WTC11 (cell line): ENCODE results near the gene CORO1C. TPM values are rescaled to one million over a fixed set of nuclear protein-coding genes. Genes with fewer than 3 reads are reported as not detected.

Source experiments
- ATAC-seq: fragments of 200-7000 bp; cut with Tn5 transposase; 2 replicates; pipeline ENCODE4 v1.10.0; 2021; ENCODE audit warnings: mild to moderate bottlenecking, moderate library complexity
- CTCF ChIA-PET: fragments of 300-600 bp; sonication (Branson Sonifier 250); formaldehyde crosslinking; loops from one replicate; lab custom pipeline; 2021; ENCODE audit warnings: antibody characterized with exemption; lab: Charles Lee
- POLR2A ChIA-PET: fragments of 350-600 bp; sonication (Branson Sonifier 250); formaldehyde crosslinking; loops from one replicate; lab custom pipeline; 2021; ENCODE audit warnings: antibody characterized with exemption; lab: Charles Lee
- DNase-seq: peaks from one replicate; pipeline ENCODE4 v3.0.0; 2021; ENCODE audit warnings: low spot score
- H3K27ac Mint-ChIP-seq: 2 replicates; pipeline ENCODE4 v1.8.0; 2021; ENCODE audit warnings: mixed read lengths
- H3K27me3 Mint-ChIP-seq: 2 replicates; pipeline ENCODE4 v1.8.0; 2021; ENCODE audit warnings: low read depth, mild to moderate bottlenecking, moderate library complexity, mixed read lengths
- H3K36me3 Mint-ChIP-seq: 2 replicates; pipeline ENCODE4 v1.8.0; 2021; ENCODE audit warnings: mixed read lengths
- H3K4me1 Mint-ChIP-seq: 2 replicates; pipeline ENCODE4 v1.8.0; 2022; ENCODE audit warnings: mixed read lengths
- H3K4me3 Mint-ChIP-seq: 2 replicates; pipeline ENCODE4 v1.8.0; 2021; ENCODE audit warnings: mild to moderate bottlenecking, moderate library complexity, mixed read lengths
- H3K9me3 Mint-ChIP-seq: 2 replicates; pipeline ENCODE4 v1.8.0; 2021; ENCODE audit warnings: mixed read lengths
- AFF4 ChIP-seq: sonication (generic); formaldehyde crosslinking; IDR thresholded peaks from 2 replicates; pipeline ENCODE4 v1.8.1; 2023; ENCODE audit warnings: mild to moderate bottlenecking, missing genetic modification reagents, borderline replicate concordance
- FOXK1 ChIP-seq: sonication (generic); formaldehyde crosslinking; IDR thresholded peaks from 2 replicates; pipeline ENCODE4 v1.8.0; 2022; ENCODE audit warnings: mild to moderate bottlenecking, moderate library complexity, missing genetic modification reagents
- GRHL2 ChIP-seq: fragments of 250-450 bp; sonication (Bioruptor Pico); IDR thresholded peaks from 2 replicates; pipeline ENCODE4 v1.8.0; 2022; ENCODE audit warnings: mild to moderate bottlenecking, moderate library complexity; ENCODE audit not compliant: insufficient replicate concordance, severe bottlenecking
- IRF1 ChIP-seq: sonication (generic); formaldehyde crosslinking; IDR thresholded peaks from 2 replicates; pipeline ENCODE4 v1.8.0; 2023; ENCODE audit warnings: missing genetic modification reagents
- MYBL2 ChIP-seq: sonication (generic); formaldehyde crosslinking; IDR thresholded peaks from 2 replicates; pipeline ENCODE4 v1.8.1; 2023; ENCODE audit warnings: mild to moderate bottlenecking, moderate library complexity, missing genetic modification reagents
- PREB ChIP-seq: sonication (generic); formaldehyde crosslinking; IDR thresholded peaks from 2 replicates; pipeline ENCODE4 v1.8.1; 2022; ENCODE audit warnings: mild to moderate bottlenecking, missing genetic modification reagents, moderate library complexity, borderline replicate concordance
- SP1 ChIP-seq: sonication (generic); formaldehyde crosslinking; conservative IDR thresholded peaks from 2 replicates; pipeline ENCODE4 v1.8.1; 2022; ENCODE audit warnings: missing genetic modification reagents
- STAT6 ChIP-seq: sonication (generic); formaldehyde crosslinking; conservative IDR thresholded peaks from 2 replicates; pipeline ENCODE4 v1.8.1; 2023; ENCODE audit warnings: mild to moderate bottlenecking, low read depth, missing genetic modification reagents, moderate library complexity
- TCF7 ChIP-seq: sonication (generic); formaldehyde crosslinking; IDR thresholded peaks from 2 replicates; pipeline ENCODE4 v1.8.0; 2022; ENCODE audit warnings: mild to moderate bottlenecking, low read depth, missing genetic modification reagents, moderate library complexity
- USF2 ChIP-seq: sonication (generic); formaldehyde crosslinking; IDR thresholded peaks from 2 replicates; pipeline ENCODE4 v1.8.1; 2023; ENCODE audit warnings: mild to moderate bottlenecking, missing genetic modification reagents, moderate library complexity
- ZNF219 ChIP-seq: sonication (generic); formaldehyde crosslinking; IDR thresholded peaks from 2 replicates; pipeline ENCODE4 v1.8.0; 2023; ENCODE audit warnings: missing genetic modification reagents, mild to moderate bottlenecking, borderline replicate concordance
- ZNF317 ChIP-seq: sonication (generic); formaldehyde crosslinking; IDR thresholded peaks from 2 replicates; pipeline ENCODE4 v1.8.1; 2023; ENCODE audit warnings: low read depth, mild to moderate bottlenecking, moderate library complexity, missing genetic modification reagents, borderline replicate concordance
- ZNF512 ChIP-seq: sonication (generic); formaldehyde crosslinking; IDR thresholded peaks from 2 replicates; pipeline ENCODE4 v1.8.1; 2022; ENCODE audit warnings: missing genetic modification reagents, borderline replicate concordance
- ZNF671 ChIP-seq: fragments of 250-450 bp; sonication (Bioruptor Pico); IDR thresholded peaks from 2 replicates; pipeline ENCODE4 v1.8.0; 2021; ENCODE audit warnings: mild to moderate bottlenecking
- ZSCAN18 ChIP-seq: fragments of 250-450 bp; sonication (Bioruptor Pico); IDR thresholded peaks from 2 replicates; pipeline ENCODE4 v2.1.2; 2022; ENCODE audit warnings: mild to moderate bottlenecking, moderate library complexity
- total RNA-seq: library from RNA; stranded (reverse); gene quantifications from 3 replicates; pipeline ENCODE4 v1.2.3, GENCODE V29; 2021

CORO1C gene
- total RNA-seq, 1 experiment from 2014 or later = 113 TPM

- H3K4me1 Mint-ChIP-seq = no peaks in the 10 kb centered on the region
- DNase-seq = no peak
- no peaks in the 10 kb centered on the region for H3K9me3 Mint-ChIP-seq
- TF ChIP-seq IRF1 (CRISPR knock-in tag) (no peak), GRHL2 (CRISPR knock-in tag) (no peak), USF2 (CRISPR knock-in tag) (no peak), STAT6 (CRISPR knock-in tag) (no peak), ZNF671 (no peak), ZNF317 (CRISPR knock-in tag) (no peak), TCF7 (CRISPR knock-in tag) (no peak), ZNF219 (no peak), FOXK1 (CRISPR knock-in tag) (no peak), SP1 (CRISPR knock-in tag) (no peak), PREB (CRISPR knock-in tag) (no peak), AFF4 (CRISPR knock-in tag) (no peak), MYBL2 (CRISPR knock-in tag) (no peak), ZNF512 (CRISPR knock-in tag) (no peak), ZSCAN18 (no peak)
- TF ChIP-seq, all 79 proteins: peak for 0
- CTCF ChIA-PET = interaction anchor here (0.8 to 2.2 kb wide), 2 partner anchors 89 to 142 kb away, joined by 3 to 9 read pairs; no protein-coding TSS in a partner anchor
- H3K4me3 Mint-ChIP-seq = no peak overlapping the region
- H3K27me3 Mint-ChIP-seq = no peaks in the 10 kb centered on the region
- ATAC-seq = no peak
- no peak overlapping the region for H3K27ac Mint-ChIP-seq
- no peaks in the 10 kb centered on the region for H3K36me3 Mint-ChIP-seq
- POLR2A ChIA-PET = interaction anchor here (1.0 kb wide), 1 partner anchor 9 kb away, joined by 4 read pairs; no protein-coding TSS in a partner anchor
Observed at GRCh38 chr12:108753976-108754375, 22.7 kb upstream of the CORO1C start.
